ENCODE results near the gene GPAT2.
"Not testable (repeated sequence)": the region's sequence is repeated elsewhere in the genome, so short reads cannot be mapped to it uniquely, and the experiment has no call there.

DNA sequence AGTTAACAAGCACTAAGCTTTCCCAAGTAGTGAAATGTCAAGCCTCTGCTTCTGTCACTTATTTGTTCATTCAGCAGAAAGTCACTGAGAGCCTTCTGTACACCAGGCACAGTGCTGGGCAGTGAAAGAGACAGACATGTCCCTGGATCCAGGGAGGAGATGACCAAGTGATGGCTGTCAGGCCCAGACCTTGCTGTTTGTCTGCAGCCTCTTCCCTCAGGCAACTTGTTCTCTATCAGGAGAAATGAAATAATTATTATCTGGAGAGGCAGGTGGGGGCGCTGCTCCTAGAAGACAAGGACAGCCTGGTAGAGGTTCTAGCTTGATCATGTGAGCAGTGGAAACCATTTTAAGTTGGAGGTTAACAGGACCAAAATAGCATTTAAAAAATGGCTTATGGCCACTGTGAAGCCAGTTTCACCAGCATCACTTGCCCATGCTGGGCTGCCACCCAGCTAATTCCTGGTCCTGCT lies 21.9 kb downstream of the GPAT2 start:
- not testable (repeated sequence) for TF ChIP-seq POLR2A (IDR thresholded peaks at IDR 0.05; ENCODE audit: extremely low read depth, insufficient read length)
- TF ChIP-seq, protein P1, sequence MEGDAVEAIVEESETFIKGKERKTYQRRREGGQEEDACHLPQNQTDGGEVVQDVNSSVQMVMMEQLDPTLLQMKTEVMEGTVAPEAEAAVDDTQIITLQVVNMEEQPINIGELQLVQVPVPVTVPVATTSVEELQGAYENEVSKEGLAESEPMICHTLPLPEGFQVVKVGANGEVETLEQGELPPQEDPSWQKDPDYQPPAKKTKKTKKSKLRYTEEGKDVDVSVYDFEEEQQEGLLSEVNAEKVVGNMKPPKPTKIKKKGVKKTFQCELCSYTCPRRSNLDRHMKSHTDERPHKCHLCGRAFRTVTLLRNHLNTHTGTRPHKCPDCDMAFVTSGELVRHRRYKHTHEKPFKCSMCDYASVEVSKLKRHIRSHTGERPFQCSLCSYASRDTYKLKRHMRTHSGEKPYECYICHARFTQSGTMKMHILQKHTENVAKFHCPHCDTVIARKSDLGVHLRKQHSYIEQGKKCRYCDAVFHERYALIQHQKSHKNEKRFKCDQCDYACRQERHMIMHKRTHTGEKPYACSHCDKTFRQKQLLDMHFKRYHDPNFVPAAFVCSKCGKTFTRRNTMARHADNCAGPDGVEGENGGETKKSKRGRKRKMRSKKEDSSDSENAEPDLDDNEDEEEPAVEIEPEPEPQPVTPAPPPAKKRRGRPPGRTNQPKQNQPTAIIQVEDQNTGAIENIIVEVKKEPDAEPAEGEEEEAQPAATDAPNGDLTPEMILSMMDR (IDR thresholded peaks at IDR 0.05; ENCODE audit: low read depth, low read length) = not testable (repeated sequence)
- TF ChIP-seq, protein P2, sequence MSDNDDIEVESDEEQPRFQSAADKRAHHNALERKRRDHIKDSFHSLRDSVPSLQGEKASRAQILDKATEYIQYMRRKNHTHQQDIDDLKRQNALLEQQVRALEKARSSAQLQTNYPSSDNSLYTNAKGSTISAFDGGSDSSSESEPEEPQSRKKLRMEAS (IDR thresholded peaks at IDR 0.05; ENCODE audit: low read depth, low read length) = not testable (repeated sequence)

All from NB4 (cell line).